GM23338 (cell line): ENCODE data around the gene PIGH. TPM values are rescaled to one million over a fixed set of nuclear protein-coding genes. Genes with fewer than 3 reads are reported as not detected.
A peak's percentile ranks its signal among the peaks of the same experiment; 100 is the strongest.
"Not testable (repeated sequence)": the region's sequence is repeated elsewhere in the genome, so short reads cannot be mapped to it uniquely, and the experiment has no call there.

Source experiments
- ATAC-seq: fragments of 200-7000 bp; cut with Tn5 transposase; 3 replicates; pipeline ENCODE4 v1.9.1; 2020
- DNase-seq: peaks from one replicate; pipeline ENCODE4 v3.0.0-alpha.2; 2015; ENCODE audit warnings: low spot score
- H2AFZ ChIP-seq: fragments of 200-600 bp; sonication (generic); 2 replicates; pipeline ENCODE4 v1.8.0; 2016; ENCODE audit warnings: antibody characterized with exemption, mild to moderate bottlenecking, moderate library complexity
- H3F3A ChIP-seq: fragments of 200-600 bp; sonication (generic); replicated peaks from 2 replicates; pipeline ENCODE4 v1.8.0; 2017; ENCODE audit warnings: antibody characterized with exemption, mixed run types, low read depth
- H3K27ac ChIP-seq: fragments of 200-600 bp; sonication (generic); 2 replicates; pipeline ENCODE4 v1.6.1; 2016; ENCODE audit warnings: low read depth
- H3K27me3 ChIP-seq: fragments of 200-600 bp; sonication (generic); 2 replicates; pipeline ENCODE4 v1.8.0; 2016; ENCODE audit warnings: mild to moderate bottlenecking, mixed run types, moderate library complexity; ENCODE audit not compliant: insufficient read depth
- H3K36me3 ChIP-seq: fragments of 200-600 bp; sonication (generic); 2 replicates; pipeline ENCODE4 v1.8.0; 2016; ENCODE audit warnings: mild to moderate bottlenecking; ENCODE audit not compliant: insufficient read depth
- H3K4me1 ChIP-seq: fragments of 200-600 bp; sonication (generic); 2 replicates; pipeline ENCODE4 v1.8.0; 2016; ENCODE audit warnings: mild to moderate bottlenecking, moderate library complexity; ENCODE audit not compliant: insufficient read depth
- H3K4me2 ChIP-seq: fragments of 200-600 bp; sonication (generic); 2 replicates; pipeline ENCODE4 v1.7.1; 2017; ENCODE audit warnings: mixed run types
- H3K4me3 ChIP-seq: fragments of 200-600 bp; sonication (generic); 2 replicates; pipeline ENCODE4 v1.6.1; 2016; ENCODE audit warnings: mixed run types
- H3K79me2 ChIP-seq: fragments of 200-600 bp; sonication (generic); replicated peaks from 2 replicates; pipeline ENCODE4 v1.8.0; 2017; ENCODE audit warnings: mild to moderate bottlenecking; ENCODE audit not compliant: insufficient read depth
- H3K9me2 ChIP-seq: fragments of 200-600 bp; sonication (generic); 2 replicates; pipeline ENCODE4 v1.8.0; 2017; ENCODE audit not compliant: insufficient read depth
- H4K20me1 ChIP-seq: fragments of 200-600 bp; sonication (generic); replicated peaks from 2 replicates; pipeline ENCODE4 v1.8.0; 2017; ENCODE audit warnings: mild to moderate bottlenecking; ENCODE audit not compliant: insufficient read depth
- H3K27ac Mint-ChIP-seq: 2 replicates; pipeline ENCODE4 v1.8.0; 2020; ENCODE audit warnings: inconsistent platforms, mild to moderate bottlenecking, moderate library complexity, mixed read lengths
- H3K27me3 Mint-ChIP-seq: 3 replicates; pipeline ENCODE4 v1.8.0; 2022; ENCODE audit warnings: low read depth, mild to moderate bottlenecking, moderate library complexity, mixed read lengths, inconsistent platforms; ENCODE audit not compliant: insufficient read depth, poor library complexity
- H3K36me3 Mint-ChIP-seq: 3 replicates; pipeline ENCODE4 v1.8.0; 2021; ENCODE audit warnings: low read depth, mild to moderate bottlenecking, inconsistent platforms, moderate library complexity, mixed read lengths
- H3K4me1 Mint-ChIP-seq: 3 replicates; pipeline ENCODE4 v1.8.0; 2020; ENCODE audit warnings: mild to moderate bottlenecking, inconsistent platforms, mixed read lengths
- H3K4me3 Mint-ChIP-seq: 3 replicates; pipeline ENCODE4 v1.8.0; 2021; ENCODE audit warnings: moderate library complexity, mild to moderate bottlenecking, inconsistent platforms, mixed read lengths
- H3K9me3 Mint-ChIP-seq: 3 replicates; pipeline ENCODE4 v1.8.0; 2020; ENCODE audit warnings: moderate library complexity, mild to moderate bottlenecking, inconsistent platforms, mixed read lengths
- EZH2 ChIP-seq: fragments of 200-600 bp; sonication (generic); IDR thresholded peaks from one replicate; pipeline ENCODE4 v1.8.0; 2017; ENCODE audit warnings: antibody characterized with exemption, mild to moderate bottlenecking, low read depth; ENCODE audit not compliant: unreplicated experiment
- EZH2phosphoT487 ChIP-seq: fragments of 200-600 bp; sonication (generic); IDR thresholded peaks from one replicate; pipeline ENCODE4 v1.8.1; 2018; ENCODE audit warnings: antibody characterized with exemption; ENCODE audit not compliant: unreplicated experiment
- JUNB ChIP-seq: IDR thresholded peaks from one replicate; pipeline ENCODE4 v1.6.1; 2016; ENCODE audit warnings: antibody characterized with exemption; ENCODE audit not compliant: unreplicated experiment
- NANOG ChIP-seq: IDR thresholded peaks from 2 replicates; pipeline ENCODE4 v1.6.1; 2016; ENCODE audit warnings: antibody characterized with exemption, borderline replicate concordance
- POLR2AphosphoS5 ChIP-seq: IDR thresholded peaks from 2 replicates; pipeline ENCODE4 v1.6.1; 2016; ENCODE audit warnings: antibody characterized with exemption, low read depth
- STAT1 ChIP-seq: IDR thresholded peaks from one replicate; pipeline ENCODE4 v1.6.1; 2016; ENCODE audit warnings: antibody characterized with exemption; ENCODE audit not compliant: unreplicated experiment
- ZNF114 ChIP-seq: fragments of 250-450 bp; sonication (Bioruptor Pico); IDR thresholded peaks from 2 replicates; pipeline ENCODE4 v1.5.0; 2020; ENCODE audit warnings: mild to moderate bottlenecking, moderate library complexity
- polyA plus RNA-seq: library from polyadenylated mRNA; unstranded; fragments of >200 nt; fragmentation: Nextera tagmentation; extraction: Ambion mirVana; gene quantifications from 2 replicates; pipeline ENCODE4 v1.2.1, GENCODE V29; 2016
- total RNA-seq: library from RNA; depleted of rRNA; stranded (reverse); fragments of >200 nt; shearing (Covaris generic); gene quantifications from 2 replicates; pipeline ENCODE4 v1.2.3, GENCODE V29; 2014
- TF ChIP-seq, protein P1 (sequence below): fragments of 250-450 bp; sonication (Bioruptor Pico); IDR thresholded peaks from 2 replicates; pipeline ENCODE4 v1.5.0; 2020; ENCODE audit warnings: mild to moderate bottlenecking, moderate library complexity
- TF ChIP-seq, protein P2 (sequence below): IDR thresholded peaks from 2 replicates; pipeline ENCODE4 v1.6.1; 2016; ENCODE audit warnings: antibody characterized with exemption

The PIGH gene
- total and polyA plus RNA-seq, 2 experiments from 2014 or later: 8.7 to 9.3 TPM

DNA sequence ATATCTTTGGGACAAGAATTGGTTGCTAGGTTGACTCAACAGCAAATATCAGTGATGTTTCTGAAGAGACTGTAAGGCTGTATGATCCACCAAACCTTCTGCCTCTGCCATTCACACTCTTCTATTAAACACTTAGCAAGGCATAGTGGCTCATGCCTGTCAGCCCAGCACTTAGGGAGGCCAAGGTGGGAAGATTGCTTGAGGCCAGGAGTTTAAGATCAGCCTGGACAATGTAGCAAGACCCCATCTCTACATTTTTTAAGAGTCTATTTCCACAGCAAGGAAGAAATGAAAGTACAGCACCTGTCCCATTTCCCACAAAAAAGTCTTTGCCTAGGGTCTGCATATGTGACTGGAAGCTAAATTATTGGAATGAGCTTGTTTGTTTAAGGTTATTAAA, 27.5 kb upstream of the PIGH start:
- Histone ChIP-seq H3K4me2 (no peak overlapping the region), H3F3A (no peaks in the 10 kb centered on the region), H3K36me3 (peaks cover 5% of the 10 kb centered on the region; the same call in 1 of the 2 replicates), H3K9me2 (no peaks in the 10 kb centered on the region), H3K27ac (no peak overlapping the region), H3K4me3 (no peak overlapping the region), H2AFZ (no peak overlapping the region), H3K4me1 (peaks cover 4% of the 10 kb centered on the region), H3K27me3 (no peaks in the 10 kb centered on the region), H3K79me2 (no peaks in the 10 kb centered on the region), H4K20me1 (peaks cover 10% of the 10 kb centered on the region; the same call in 1 of the 2 replicates)
- Mint-ChIP-seq H3K27ac (no peak overlapping the region), H3K36me3 (peaks cover 16% of the 10 kb centered on the region), H3K27me3 (peaks cover 2% of the 10 kb centered on the region), H3K4me3 (no peak overlapping the region), H3K4me1 (peaks cover 8% of the 10 kb centered on the region; the same call in 2 of the 3 replicates), H3K9me3 (no peaks in the 10 kb centered on the region)
- no peak for ATAC-seq
- TF ChIP-seq POLR2AphosphoS5 (no peak), STAT1 (no peak), EZH2phosphoT487 (no peak)
- no peak for DNase-seq

DNA sequence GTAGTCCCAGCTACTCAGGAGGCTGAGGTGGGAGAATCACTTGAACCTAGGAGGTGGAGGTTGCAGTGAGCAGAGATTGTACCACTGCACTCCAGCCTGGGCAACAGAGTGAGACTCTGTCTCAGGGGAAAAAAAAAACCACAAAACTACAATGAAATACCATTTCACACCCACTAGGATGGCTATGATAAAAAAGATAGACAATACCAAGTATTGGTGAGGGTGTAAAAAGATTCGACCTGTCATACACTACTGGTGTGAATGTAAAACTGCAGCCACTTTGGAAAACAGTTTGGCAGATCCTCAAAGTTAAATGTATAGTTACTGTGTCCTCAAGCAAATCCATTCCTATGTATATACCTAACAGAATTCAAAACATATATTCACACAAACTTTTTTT, 26.1 kb upstream of the PIGH start:
- H3K4me3 Mint-ChIP-seq, H3K79me2 ChIP-seq, ATAC-seq, H3K27ac ChIP-seq, H3K9me3 Mint-ChIP-seq, H2AFZ ChIP-seq, H3K27ac Mint-ChIP-seq, H3K9me2 ChIP-seq, DNase-seq, H3K4me2 ChIP-seq, H3F3A ChIP-seq, H3K27me3 ChIP-seq, H3K27me3 Mint-ChIP-seq, H3K36me3 ChIP-seq, H3K4me3 ChIP-seq: not testable (repeated sequence)
- Histone ChIP-seq H4K20me1 (peaks cover 10% of the 10 kb centered on the region; the same call in 1 of the 2 replicates), H3K4me1 (peaks cover 10% of the 10 kb centered on the region)
- Mint-ChIP-seq H3K4me1 (peaks cover 15% of the 10 kb centered on the region), H3K36me3 (peaks cover 20% of the 10 kb centered on the region)

DNA sequence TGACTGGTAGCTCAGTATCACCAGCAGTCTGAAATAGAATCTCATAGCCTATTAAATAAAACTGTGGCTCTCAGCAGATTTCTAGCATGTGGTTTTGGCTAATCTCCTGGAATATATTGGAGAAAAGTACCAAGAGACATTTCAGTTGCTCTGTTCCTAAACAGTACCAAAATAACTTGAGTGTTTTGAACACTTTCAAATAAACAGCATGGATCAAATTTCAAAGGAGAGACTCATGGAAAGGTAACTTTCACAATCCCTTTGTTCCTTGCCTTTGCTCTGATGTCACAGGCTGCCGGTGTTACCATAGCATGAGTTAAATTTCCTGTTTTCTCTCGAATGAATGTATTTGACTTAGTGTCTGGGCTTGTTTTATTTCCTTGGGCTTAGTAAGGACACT, 23.0 kb upstream of the PIGH start:
- DNase-seq (peak; percentile 42), ATAC-seq (no peak)
- Histone ChIP-seq H3K27me3 (peaks cover 11% of the 10 kb centered on the region), H3K4me2 (peak overlapping the region; percentile 47), H3K4me3 (no peak overlapping the region), H4K20me1 (no peaks in the 10 kb centered on the region; the same call in 1 of the 2 replicates), H3K27ac (no peak overlapping the region), H3K9me2 (no peaks in the 10 kb centered on the region), H3F3A (no peaks in the 10 kb centered on the region), H3K4me1 (peaks cover 14% of the 10 kb centered on the region), H2AFZ (no peak overlapping the region), H3K79me2 (no peaks in the 10 kb centered on the region), H3K36me3 (peaks cover 5% of the 10 kb centered on the region; the same call in 1 of the 2 replicates)
- H3K4me3 Mint-ChIP-seq: no peak overlapping the region; the same call in 2 of the 3 replicates
- H3K4me1 Mint-ChIP-seq: peaks cover 26% of the 10 kb centered on the region
- peaks cover 23% of the 10 kb centered on the region for H3K36me3 Mint-ChIP-seq
- H3K27ac Mint-ChIP-seq: peak overlapping the region; percentile 81
- no peaks in the 10 kb centered on the region for H3K9me3 Mint-ChIP-seq
- peaks cover 13% of the 10 kb centered on the region for H3K27me3 Mint-ChIP-seq
- no peak for TF ChIP-seq ZNF114 (CRISPR knock-in tag)
- TF ChIP-seq EZH2phosphoT487: no peak
- TF ChIP-seq, protein P1, sequence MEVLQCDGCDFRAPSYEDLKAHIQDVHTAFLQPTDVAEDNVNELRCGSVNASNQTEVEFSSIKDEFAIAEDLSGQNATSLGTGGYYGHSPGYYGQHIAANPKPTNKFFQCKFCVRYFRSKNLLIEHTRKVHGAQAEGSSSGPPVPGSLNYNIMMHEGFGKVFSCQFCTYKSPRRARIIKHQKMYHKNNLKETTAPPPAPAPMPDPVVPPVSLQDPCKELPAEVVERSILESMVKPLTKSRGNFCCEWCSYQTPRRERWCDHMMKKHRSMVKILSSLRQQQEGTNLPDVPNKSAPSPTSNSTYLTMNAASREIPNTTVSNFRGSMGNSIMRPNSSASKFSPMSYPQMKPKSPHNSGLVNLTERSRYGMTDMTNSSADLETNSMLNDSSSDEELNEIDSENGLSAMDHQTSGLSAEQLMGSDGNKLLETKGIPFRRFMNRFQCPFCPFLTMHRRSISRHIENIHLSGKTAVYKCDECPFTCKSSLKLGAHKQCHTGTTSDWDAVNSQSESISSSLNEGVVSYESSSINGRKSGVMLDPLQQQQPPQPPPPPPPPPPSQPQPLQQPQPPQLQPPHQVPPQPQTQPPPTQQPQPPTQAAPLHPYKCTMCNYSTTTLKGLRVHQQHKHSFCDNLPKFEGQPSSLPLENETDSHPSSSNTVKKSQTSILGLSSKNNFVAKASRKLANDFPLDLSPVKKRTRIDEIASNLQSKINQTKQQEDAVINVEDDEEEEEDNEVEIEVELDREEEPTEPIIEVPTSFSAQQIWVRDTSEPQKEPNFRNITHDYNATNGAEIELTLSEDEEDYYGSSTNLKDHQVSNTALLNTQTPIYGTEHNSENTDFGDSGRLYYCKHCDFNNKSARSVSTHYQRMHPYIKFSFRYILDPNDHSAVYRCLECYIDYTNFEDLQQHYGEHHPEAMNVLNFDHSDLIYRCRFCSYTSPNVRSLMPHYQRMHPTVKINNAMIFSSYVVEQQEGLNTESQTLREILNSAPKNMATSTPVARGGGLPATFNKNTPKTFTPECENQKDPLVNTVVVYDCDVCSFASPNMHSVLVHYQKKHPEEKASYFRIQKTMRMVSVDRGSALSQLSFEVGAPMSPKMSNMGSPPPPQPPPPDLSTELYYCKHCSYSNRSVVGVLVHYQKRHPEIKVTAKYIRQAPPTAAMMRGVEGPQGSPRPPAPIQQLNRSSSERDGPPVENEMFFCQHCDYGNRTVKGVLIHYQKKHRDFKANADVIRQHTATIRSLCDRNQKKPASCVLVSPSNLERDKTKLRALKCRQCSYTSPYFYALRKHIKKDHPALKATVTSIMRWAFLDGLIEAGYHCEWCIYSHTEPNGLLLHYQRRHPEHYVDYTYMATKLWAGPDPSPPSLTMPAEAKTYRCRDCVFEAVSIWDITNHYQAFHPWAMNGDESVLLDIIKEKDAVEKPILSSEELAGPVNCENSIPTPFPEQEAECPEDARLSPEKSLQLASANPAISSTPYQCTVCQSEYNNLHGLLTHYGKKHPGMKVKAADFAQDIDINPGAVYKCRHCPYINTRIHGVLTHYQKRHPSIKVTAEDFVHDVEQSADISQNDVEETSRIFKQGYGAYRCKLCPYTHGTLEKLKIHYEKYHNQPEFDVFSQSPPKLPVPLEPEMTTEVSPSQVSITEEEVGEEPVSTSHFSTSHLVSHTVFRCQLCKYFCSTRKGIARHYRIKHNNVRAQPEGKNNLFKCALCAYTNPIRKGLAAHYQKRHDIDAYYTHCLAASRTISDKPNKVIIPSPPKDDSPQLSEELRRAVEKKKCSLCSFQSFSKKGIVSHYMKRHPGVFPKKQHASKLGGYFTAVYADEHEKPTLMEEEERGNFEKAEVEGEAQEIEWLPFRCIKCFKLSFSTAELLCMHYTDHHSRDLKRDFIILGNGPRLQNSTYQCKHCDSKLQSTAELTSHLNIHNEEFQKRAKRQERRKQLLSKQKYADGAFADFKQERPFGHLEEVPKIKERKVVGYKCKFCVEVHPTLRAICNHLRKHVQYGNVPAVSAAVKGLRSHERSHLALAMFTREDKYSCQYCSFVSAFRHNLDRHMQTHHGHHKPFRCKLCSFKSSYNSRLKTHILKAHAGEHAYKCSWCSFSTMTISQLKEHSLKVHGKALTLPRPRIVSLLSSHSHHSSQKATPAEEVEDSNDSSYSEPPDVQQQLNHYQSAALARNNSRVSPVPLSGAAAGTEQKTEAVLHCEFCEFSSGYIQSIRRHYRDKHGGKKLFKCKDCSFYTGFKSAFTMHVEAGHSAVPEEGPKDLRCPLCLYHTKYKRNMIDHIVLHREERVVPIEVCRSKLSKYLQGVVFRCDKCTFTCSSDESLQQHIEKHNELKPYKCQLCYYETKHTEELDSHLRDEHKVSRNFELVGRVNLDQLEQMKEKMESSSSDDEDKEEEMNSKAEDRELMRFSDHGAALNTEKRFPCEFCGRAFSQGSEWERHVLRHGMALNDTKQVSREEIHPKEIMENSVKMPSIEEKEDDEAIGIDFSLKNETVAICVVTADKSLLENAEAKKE (CRISPR knock-in tag): no peak
- TF ChIP-seq, protein P2, sequence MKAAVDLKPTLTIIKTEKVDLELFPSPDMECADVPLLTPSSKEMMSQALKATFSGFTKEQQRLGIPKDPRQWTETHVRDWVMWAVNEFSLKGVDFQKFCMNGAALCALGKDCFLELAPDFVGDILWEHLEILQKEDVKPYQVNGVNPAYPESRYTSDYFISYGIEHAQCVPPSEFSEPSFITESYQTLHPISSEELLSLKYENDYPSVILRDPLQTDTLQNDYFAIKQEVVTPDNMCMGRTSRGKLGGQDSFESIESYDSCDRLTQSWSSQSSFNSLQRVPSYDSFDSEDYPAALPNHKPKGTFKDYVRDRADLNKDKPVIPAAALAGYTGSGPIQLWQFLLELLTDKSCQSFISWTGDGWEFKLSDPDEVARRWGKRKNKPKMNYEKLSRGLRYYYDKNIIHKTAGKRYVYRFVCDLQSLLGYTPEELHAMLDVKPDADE: no peak
- no peak for TF ChIP-seq NANOG
- TF ChIP-seq JUNB: no peak
- no peak for TF ChIP-seq STAT1
- TF ChIP-seq EZH2: no peak
